ENCODE measurements around the gene TCIRG1.

TCIRG1 gene

DNA sequence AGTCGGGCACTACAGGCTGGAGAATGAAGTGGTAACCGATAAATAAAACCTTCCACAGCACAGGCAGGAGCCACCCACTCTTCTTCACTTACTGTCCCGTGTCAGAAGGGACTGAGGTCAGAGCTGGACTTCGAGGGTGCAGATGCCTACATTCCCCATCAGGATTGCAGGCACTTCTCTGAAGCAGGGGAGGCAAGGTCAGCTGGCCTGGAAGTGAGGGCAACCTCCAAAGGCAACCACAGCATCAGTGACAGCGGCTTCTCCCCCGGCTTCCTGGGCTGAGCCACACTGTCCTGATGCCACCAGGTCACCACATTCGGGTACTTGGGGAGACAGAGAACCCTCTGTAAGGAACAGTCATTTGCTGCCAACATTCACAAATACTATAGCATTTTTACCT lies 22.7 kb downstream of the TCIRG1 start:
- Mint-ChIP-seq H3K9me3 (no peaks in the 10 kb centered on the region), H3K4me3 (no peak overlapping the region), H3K4me1 (ENCODE audit: low read depth) (no peaks in the 10 kb centered on the region), H3K27me3 (no peaks in the 10 kb centered on the region), H3K36me3 (ENCODE audit: low read depth) (peaks cover 55% of the 10 kb centered on the region), H3K27ac (no peak overlapping the region)

DNA sequence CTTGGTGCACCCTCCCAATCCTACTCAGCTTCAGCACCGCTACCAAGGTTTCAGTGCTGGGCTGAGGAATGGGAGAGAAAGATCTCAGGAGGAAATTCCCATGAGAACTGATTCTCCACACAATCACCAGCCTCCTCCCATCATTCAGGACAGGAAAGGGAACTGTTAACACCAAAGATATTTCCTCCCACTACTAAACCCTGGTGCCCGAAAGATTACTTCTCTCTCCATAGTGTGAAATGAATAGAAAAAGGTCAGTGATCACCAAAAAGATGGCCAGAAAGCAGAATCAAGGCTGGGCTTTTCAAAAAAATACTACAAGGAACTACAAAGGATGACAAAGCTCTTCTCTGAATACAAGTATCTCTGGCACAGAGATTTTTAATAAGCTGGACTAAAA lies 26.1 kb downstream of the TCIRG1 start:
- Mint-ChIP-seq H3K27ac (no peak overlapping the region), H3K27me3 (no peaks in the 10 kb centered on the region), H3K36me3 (ENCODE audit: low read depth) (peaks cover 63% of the 10 kb centered on the region), H3K4me3 (no peak overlapping the region), H3K4me1 (ENCODE audit: low read depth) (no peaks in the 10 kb centered on the region), H3K9me3 (no peaks in the 10 kb centered on the region)

DNA sequence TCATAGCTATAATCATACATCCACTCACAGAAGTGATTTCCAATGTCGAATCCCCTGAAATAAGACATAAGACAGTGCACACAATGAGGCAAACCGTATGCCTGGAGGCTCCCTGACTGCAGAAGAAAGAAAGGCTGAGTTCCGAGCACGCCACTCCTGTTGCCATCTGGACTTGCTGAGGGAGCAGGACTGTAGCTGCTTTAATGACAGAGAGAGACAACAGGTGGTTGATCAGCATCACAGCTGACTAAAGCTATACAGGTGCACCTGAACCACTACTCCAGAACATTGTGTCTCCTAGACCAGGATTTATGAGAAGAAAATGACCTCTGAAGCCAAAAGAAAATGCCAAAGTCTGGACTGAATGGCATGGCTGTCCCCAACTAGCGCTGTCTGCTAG lies 27.0 kb downstream of the TCIRG1 start:
- H3K36me3 Mint-ChIP-seq (ENCODE audit: low read depth) = peaks cover 63% of the 10 kb centered on the region
- no peak overlapping the region for H3K27ac Mint-ChIP-seq
- no peaks in the 10 kb centered on the region for H3K4me1 Mint-ChIP-seq (ENCODE audit: low read depth)
- no peak overlapping the region for H3K4me3 Mint-ChIP-seq
- H3K27me3 Mint-ChIP-seq = no peaks in the 10 kb centered on the region
- H3K9me3 Mint-ChIP-seq = no peaks in the 10 kb centered on the region

DNA sequence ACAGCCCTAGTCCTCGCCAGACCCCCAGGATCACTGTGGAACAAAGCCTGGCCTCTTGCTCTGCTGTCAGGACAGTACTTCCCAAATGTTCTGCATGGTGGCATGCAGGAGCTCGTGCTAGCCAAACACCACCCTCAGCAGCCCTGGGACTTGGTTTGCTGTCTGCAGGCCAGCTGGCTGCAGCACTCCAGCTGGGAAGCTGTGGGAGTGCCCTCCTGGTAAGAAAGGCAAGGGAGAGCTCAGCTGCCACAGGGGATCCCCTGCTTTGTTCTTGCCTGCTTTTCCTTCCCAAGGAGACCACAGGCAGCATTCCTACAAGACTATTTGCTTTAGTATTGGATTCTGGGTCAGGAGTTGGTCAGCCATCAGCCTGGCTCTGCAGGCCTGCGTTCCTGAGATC lies 27.9 kb downstream of the TCIRG1 start:
- no peaks in the 10 kb centered on the region for H3K4me1 Mint-ChIP-seq (ENCODE audit: low read depth)
- H3K27ac Mint-ChIP-seq = no peak overlapping the region
- no peaks in the 10 kb centered on the region for H3K9me3 Mint-ChIP-seq
- H3K27me3 Mint-ChIP-seq = no peaks in the 10 kb centered on the region
- peaks cover 63% of the 10 kb centered on the region for H3K36me3 Mint-ChIP-seq (ENCODE audit: low read depth)
- no peak overlapping the region for H3K4me3 Mint-ChIP-seq

DNA sequence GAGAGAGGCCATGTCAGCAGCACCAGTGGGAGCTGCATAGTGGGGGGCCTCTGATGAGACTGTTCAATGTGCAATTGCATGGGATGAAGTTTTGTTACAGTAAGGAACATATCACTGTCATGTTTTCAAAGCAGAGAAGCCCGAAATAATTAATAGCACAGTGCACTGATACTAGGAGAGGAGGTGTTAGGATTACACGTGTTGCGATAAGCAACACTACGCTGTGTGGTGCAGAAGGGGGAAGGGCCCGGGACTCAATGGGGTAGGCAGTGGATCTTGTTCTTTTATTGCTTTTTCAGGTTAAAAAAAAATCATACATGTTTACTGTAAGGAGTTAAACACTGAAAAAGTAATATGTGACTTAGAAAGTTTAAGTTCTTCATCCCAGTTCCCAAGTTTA lies 29.2 kb downstream of the TCIRG1 start:
- Mint-ChIP-seq H3K36me3 (ENCODE audit: low read depth) (peaks cover 51% of the 10 kb centered on the region), H3K4me3 (no peak overlapping the region), H3K9me3 (no peaks in the 10 kb centered on the region), H3K27ac (no peak overlapping the region), H3K4me1 (ENCODE audit: low read depth) (no peaks in the 10 kb centered on the region), H3K27me3 (no peaks in the 10 kb centered on the region)

DNA sequence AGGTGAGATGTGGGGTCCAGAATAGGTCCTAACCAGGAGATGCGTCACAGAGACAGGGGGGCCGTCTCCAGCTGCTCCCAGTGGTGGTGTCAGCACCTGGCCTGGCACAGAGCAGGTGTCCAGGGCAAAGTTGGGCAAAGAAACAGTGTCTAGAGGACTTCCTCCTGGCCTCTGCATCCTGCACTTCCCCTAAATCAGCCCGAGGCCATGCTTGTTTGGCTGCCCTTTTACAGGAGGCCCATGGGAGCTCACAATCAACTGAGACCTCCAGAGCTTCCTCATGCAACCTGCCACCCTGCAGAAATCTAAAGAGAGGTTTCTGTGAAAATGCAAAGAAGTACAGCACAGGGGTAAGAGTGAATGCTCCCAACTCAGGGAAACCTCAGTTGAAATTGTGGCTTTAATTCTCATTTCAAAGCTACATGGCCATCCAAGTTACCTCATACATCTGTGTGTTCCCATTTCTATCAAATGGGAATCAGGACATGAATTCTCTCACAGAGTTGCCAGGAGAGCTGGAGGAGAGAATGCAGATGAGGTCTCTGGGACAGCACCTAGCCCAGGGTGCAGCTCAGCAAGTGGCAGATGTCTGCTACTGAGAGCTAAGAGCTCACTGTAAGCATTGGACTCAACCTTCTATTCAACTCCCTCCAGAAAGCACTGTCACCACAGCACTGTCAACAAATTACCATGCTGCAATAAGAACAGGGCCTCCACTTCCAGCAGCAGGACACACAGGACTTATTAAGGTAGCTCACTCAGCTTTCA lies 32.6 kb downstream of the TCIRG1 start:
- H3K36me3 Mint-ChIP-seq (ENCODE audit: low read depth) = peaks cover 40% of the 10 kb centered on the region

DNA sequence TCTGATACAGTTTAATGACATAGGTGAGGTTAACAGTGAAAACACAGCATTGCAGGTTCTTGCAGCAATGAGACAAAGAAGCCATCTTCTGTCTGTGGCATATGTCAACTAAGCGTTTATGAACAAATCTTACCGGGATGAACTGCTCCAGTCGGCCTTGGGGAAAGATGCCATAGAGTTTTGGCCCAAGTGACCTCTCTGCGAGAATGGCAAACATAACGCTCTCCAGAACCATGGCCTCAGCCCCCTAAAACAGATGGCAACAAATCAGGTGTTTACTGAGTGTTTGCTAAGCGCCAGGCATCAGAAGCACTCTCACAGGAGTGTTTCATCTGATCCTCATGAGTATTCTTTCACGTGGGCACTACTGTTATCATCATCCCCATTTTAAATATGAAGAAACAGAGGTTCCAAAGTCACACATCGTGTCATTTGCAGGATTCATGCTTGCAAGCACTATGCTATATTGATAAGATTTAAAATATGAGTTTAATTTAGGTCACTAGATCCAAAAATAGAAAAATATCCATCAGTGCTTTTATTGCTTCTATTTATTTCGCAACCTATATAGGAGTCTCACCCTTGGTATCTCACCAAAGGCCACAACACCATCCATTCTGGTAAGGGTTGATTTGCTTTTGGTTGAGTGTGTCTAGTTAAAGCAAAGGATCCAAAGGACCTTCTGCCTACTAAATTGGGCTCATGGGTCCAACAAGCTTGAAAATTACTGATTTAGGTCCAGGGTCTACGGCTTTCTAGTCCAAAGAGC lies 35.9 kb downstream of the TCIRG1 start:
- Mint-ChIP-seq H3K4me3 (no peak overlapping the region), H3K9me3 (no peaks in the 10 kb centered on the region), H3K36me3 (ENCODE audit: low read depth) (peaks cover 27% of the 10 kb centered on the region), H3K4me1 (ENCODE audit: low read depth) (no peaks in the 10 kb centered on the region), H3K27ac (no peak overlapping the region), H3K27me3 (no peaks in the 10 kb centered on the region)

More for the DNA sequence above, 32.6 kb downstream of the TCIRG1 start:
- H3K9me3 Mint-ChIP-seq = no peaks in the 10 kb centered on the region
- no peaks in the 10 kb centered on the region for H3K27me3 Mint-ChIP-seq
- no peaks in the 10 kb centered on the region for H3K4me1 Mint-ChIP-seq (ENCODE audit: low read depth)
- H3K4me3 Mint-ChIP-seq = no peak overlapping the region
- no peak overlapping the region for H3K27ac Mint-ChIP-seq

DNA sequence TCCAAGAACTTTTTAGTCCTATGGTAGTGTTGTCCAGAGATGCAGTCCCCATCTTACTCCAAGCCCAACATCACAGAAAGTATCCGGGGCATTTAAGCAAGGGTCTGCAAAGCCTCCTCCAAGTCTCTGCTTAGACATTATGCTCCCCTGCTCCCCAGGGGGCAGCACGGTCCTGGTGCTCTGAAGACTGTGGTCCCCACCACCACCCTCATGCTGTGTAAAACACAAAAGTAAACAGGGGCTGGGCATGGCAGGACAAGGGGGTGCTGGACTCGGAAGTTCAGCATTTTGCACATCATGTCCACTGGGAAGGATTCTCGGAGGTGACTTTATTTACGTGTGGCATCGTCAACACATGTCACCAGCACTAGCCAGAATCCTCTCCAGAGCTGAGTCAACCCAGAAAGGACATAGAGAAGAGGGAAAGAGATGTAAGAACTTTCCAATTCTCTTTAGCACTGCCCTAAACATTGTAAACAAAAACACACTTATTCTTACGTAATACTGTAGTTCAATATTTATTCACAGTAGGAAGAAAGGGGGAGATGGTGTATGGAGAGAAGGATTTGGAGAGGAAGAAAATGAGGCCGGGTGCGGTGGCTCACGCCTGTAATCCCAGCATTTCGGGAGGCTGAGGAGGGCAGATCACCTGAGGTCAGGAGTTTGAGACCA lies 37.7 kb downstream of the TCIRG1 start:
- Mint-ChIP-seq H3K27ac (no peak overlapping the region), H3K4me3 (no peak overlapping the region), H3K9me3 (no peaks in the 10 kb centered on the region), H3K36me3 (ENCODE audit: low read depth) (peaks cover 18% of the 10 kb centered on the region), H3K27me3 (no peaks in the 10 kb centered on the region), H3K4me1 (ENCODE audit: low read depth) (no peaks in the 10 kb centered on the region)

DNA sequence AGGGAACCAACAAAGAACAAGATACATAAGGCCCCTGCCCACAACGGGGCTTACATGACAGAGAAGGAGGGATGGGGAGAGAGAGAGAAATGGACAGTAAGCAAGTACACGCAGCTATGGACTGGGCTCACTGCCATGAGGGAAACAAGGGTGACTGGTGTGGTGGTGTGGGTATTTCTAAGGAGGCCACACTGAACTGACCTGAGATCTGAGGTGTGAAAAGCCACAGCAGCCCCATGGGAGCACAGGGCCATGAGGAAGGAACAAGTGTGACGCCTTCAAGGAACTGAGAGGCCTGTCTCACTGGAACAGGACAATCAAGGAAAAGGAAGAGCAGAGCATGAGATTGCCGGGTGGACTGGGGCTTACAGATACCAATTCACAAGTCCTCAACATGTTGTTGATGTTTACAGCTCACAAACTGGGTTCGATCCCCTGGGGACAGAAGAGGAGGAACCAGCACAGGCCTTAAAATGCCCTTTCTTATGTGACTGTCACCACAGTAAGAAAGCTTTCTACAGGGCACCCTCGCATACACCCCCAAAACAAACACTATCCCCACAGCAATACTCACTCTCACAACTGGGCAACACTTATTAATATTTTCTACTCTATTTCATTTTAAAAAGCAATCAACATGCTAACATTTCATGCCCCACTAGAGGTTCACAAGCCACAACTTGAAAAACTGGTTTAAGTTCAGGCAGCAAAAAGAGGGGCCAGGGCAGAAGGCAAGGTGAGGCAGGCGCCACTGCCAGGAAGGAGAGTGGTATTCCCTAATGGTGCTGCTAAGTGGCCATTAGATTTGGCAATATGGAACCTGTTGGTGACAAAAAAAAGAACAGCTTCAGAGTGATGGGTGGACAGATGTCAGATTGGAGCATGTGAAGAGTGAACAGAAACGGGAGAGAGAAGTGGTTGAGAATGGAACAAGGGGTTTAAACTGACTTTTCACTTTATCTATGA lies 39.1 kb downstream of the TCIRG1 start:
- Mint-ChIP-seq H3K27ac (peak overlapping the region; percentile 38), H3K4me1 (ENCODE audit: low read depth) (no peaks in the 10 kb centered on the region)

DNA sequence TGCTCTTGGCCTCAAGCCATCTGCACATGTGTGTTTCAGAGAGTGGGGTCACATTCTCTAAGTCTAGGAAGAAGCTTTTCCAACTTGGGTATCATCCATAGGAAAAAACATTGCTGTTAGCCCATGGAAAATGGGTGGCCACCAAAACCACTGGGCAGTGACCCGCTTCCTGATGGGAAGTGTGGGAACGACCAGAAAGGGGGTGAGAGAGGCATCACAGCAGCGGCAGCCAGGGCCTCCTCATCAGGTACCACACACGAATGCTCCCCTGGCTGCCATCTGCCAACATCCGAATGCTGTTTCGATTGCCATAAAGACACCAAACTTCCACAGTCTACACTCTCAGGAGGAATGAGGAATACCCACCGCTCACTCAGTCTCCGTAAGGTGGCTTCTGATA lies 42.0 kb downstream of the TCIRG1 start:
- Mint-ChIP-seq H3K27me3 (no peaks in the 10 kb centered on the region), H3K27ac (no peak overlapping the region), H3K36me3 (ENCODE audit: low read depth) (peaks cover 10% of the 10 kb centered on the region), H3K4me3 (no peak overlapping the region), H3K4me1 (ENCODE audit: low read depth) (no peaks in the 10 kb centered on the region), H3K9me3 (no peaks in the 10 kb centered on the region)

More for the DNA sequence above, 39.1 kb downstream of the TCIRG1 start:
- Mint-ChIP-seq H3K36me3 (ENCODE audit: low read depth) (peaks cover 18% of the 10 kb centered on the region), H3K9me3 (no peaks in the 10 kb centered on the region), H3K4me3 (no peak overlapping the region), H3K27me3 (no peaks in the 10 kb centered on the region)

DNA sequence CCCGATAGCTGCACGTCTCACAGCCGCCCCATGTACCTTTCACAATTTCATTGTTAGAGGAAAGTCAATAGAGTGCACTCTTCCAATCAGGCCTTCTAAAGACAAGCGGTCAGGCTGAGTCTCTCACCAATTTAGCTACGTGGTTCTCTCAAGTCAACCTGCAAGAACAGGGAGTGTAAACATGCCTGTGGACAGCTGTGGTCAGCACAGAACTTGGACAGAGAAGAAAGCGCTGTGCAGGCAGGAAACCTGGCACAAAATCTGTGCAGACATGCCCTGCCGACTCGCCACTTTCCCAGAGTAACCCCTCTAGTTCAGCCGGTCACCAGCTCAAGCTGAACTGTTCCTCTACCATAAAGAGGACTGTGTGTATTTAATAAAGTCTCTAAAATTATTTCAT lies 42.9 kb downstream of the TCIRG1 start:
- no peaks in the 10 kb centered on the region for H3K4me1 Mint-ChIP-seq (ENCODE audit: low read depth)
- no peak overlapping the region for H3K27ac Mint-ChIP-seq
- no peaks in the 10 kb centered on the region for H3K9me3 Mint-ChIP-seq
- peaks cover 10% of the 10 kb centered on the region for H3K36me3 Mint-ChIP-seq (ENCODE audit: low read depth)
- no peak overlapping the region for H3K4me3 Mint-ChIP-seq
- H3K27me3 Mint-ChIP-seq = no peaks in the 10 kb centered on the region

DNA sequence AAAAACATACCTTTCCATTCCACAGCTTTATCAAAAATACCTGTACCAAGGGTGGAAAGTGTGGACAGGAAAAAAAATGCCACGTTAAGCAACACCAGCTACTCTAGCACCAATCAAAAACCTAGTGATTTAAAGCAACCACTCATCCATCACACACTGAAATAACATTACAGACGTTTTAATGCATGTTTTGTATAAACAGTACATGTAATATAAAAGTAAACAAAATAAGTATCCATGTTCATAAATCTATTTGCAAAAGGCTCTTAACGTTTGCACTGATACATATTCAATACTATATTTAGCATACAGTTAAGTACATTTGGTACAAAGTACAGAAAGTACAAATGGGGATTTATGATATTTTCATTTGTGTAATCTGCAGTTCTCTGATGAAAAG lies 43.7 kb downstream of the TCIRG1 start:
- H3K9me3 Mint-ChIP-seq = no peaks in the 10 kb centered on the region
- H3K4me3 Mint-ChIP-seq = no peak overlapping the region
- no peak overlapping the region for H3K27ac Mint-ChIP-seq
- peaks cover 10% of the 10 kb centered on the region for H3K36me3 Mint-ChIP-seq (ENCODE audit: low read depth)
- no peaks in the 10 kb centered on the region for H3K27me3 Mint-ChIP-seq
- no peaks in the 10 kb centered on the region for H3K4me1 Mint-ChIP-seq (ENCODE audit: low read depth)

DNA sequence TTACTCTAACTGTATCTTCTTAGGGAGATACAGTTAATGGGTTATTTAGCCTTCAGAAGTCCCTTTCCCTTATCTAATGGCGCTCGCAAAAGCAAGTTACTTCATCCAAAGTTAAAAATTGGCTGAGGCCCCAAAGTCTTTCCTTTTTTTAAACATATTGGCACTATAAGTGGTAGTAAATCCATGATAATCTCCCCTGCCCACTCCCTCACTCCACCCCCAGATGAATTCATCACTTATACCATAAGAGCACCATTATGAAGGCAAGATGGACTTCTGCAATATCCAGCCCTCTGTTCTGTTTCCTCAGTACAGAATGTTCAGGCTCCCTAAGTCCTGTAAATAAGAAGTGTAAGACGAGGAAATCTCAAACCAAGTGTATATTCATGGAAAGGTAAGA lies 44.7 kb downstream of the TCIRG1 start:
- H3K36me3 Mint-ChIP-seq (ENCODE audit: low read depth) = peaks cover under 1% of the 10 kb centered on the region

DNA sequence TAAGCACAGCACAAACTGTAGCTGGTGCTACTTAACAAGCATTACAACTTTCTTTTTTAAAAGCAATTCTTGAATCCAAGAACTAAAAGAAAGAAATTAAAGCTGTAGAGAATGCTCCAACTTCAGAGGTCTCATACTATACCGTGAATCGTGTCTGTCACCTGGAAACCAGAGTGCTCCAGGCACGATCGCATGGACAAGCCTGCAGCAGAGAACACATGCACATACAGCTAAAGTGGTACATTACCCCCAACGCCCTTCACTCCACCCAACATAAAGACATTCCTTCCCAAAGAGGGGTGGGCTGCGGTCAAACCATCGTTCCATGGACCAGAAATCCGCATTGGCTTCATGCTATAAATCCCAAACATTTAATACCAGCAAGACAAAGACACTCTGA lies 50.9 kb downstream of the TCIRG1 start:
- no peaks in the 10 kb centered on the region for H3K9me3 Mint-ChIP-seq
- peaks cover 8% of the 10 kb centered on the region for H3K4me1 Mint-ChIP-seq (ENCODE audit: low read depth)
- no peaks in the 10 kb centered on the region for H3K27me3 Mint-ChIP-seq
- H3K4me3 Mint-ChIP-seq = no peak overlapping the region
- no peak overlapping the region for H3K27ac Mint-ChIP-seq
- peaks cover 6% of the 10 kb centered on the region for H3K36me3 Mint-ChIP-seq (ENCODE audit: low read depth)

More for the DNA sequence above, 44.7 kb downstream of the TCIRG1 start:
- Mint-ChIP-seq H3K9me3 (no peaks in the 10 kb centered on the region), H3K4me1 (ENCODE audit: low read depth) (no peaks in the 10 kb centered on the region), H3K27me3 (no peaks in the 10 kb centered on the region), H3K4me3 (no peak overlapping the region), H3K27ac (no peak overlapping the region)
